CD14-positive monocyte (primary cell): ENCODE results near the gene ME3. TPM values are rescaled to one million over a fixed set of nuclear protein-coding genes. Genes with fewer than 3 reads are reported as not detected.
"Not testable (repeated sequence)": the region's sequence is repeated elsewhere in the genome, so short reads cannot be mapped to it uniquely, and the experiment has no call there.

Experiments used
- DNase-seq, 3 donors: peaks; one replicate each; pipeline ENCODE4 v3.0.0-alpha.2; 2011 to 2022
- H2AFZ ChIP-seq: 2 replicates; pipeline ENCODE4 v1.6.0; 2012; ENCODE audit warnings: mild to moderate bottlenecking, low read depth, low read length, inconsistent platforms; ENCODE audit not compliant: insufficient read depth, poor library complexity, severe bottlenecking
- H3K27ac ChIP-seq, 2 donors: 1 replicate in 1 of 2; 2 replicates in 1 of 2; pipeline ENCODE4 v1.5.1; 2012 to 2013; ENCODE audit warnings: low read length in 2 of 2, control low read depth in 1 of 2, inconsistent platforms in 1 of 2, low read depth in 1 of 2, mild to moderate bottlenecking in 1 of 2
- H3K27me3 ChIP-seq, 2 donors: one replicate each; pipeline versions ENCODE4 v1.6.0 to v1.6.1; 2011 to 2013; ENCODE audit warnings: low read length in 2 of 2; ENCODE audit not compliant: control insufficient read depth in 2 of 2, insufficient read depth in 2 of 2
- H3K36me3 ChIP-seq, 2 donors: replicated peaks in 1 of 2; 1 replicate in 1 of 2; 2 replicates in 1 of 2; pipeline versions ENCODE4 v1.5.1 to v1.6.1; 2012 to 2013; ENCODE audit warnings: low read length in 2 of 2, control low read depth in 1 of 2, inconsistent platforms in 1 of 2, mild to moderate bottlenecking in 1 of 2; ENCODE audit not compliant: insufficient read depth in 2 of 2, control insufficient read depth in 1 of 2
- H3K4me1 ChIP-seq, 2 donors: 1 replicate in 1 of 2; 2 replicates in 1 of 2; pipeline versions ENCODE4 v1.5.1 to v1.6.1; 2012 to 2013; ENCODE audit warnings: low read length in 2 of 2, control low read depth in 1 of 2, inconsistent platforms in 1 of 2, mild to moderate bottlenecking in 1 of 2, moderate library complexity in 1 of 2; ENCODE audit not compliant: insufficient read depth in 2 of 2, control insufficient read depth in 1 of 2
- H3K4me2 ChIP-seq: replicated peaks from 2 replicates; pipeline ENCODE3; 2012; ENCODE audit warnings: low read length, moderate library complexity, mild to moderate bottlenecking; ENCODE audit not compliant: poor library complexity, severe bottlenecking; ENCODE audit errors: extremely low read depth
- H3K4me3 ChIP-seq, 3 experiments: fragments of 200-600 bp in 1 of 3; sonication (generic) in 1 of 3; replicated peaks in 1 of 3; 1 replicate in 2 of 3; 2 replicates in 1 of 3; pipeline ENCODE4 v1.5.1; 2011 to 2013; ENCODE audit warnings: low read length in 3 of 3, mild to moderate bottlenecking in 3 of 3, control low read depth in 2 of 3, low read depth in 2 of 3, inconsistent platforms in 1 of 3, moderate library complexity in 1 of 3
- H3K79me2 ChIP-seq: 2 replicates; pipeline ENCODE4 v1.6.0; 2012; ENCODE audit warnings: mild to moderate bottlenecking, control low read depth, inconsistent platforms, low read length, moderate library complexity; ENCODE audit not compliant: insufficient read depth
- H3K9ac ChIP-seq: 2 replicates; pipeline ENCODE4 v1.6.0; 2017; ENCODE audit warnings: low read length, mild to moderate bottlenecking; ENCODE audit not compliant: insufficient read depth, poor library complexity, severe bottlenecking
- H3K9me3 ChIP-seq, 2 donors: replicated peaks in 1 of 2; 1 replicate in 1 of 2; 2 replicates in 1 of 2; pipeline versions ENCODE4 v1.5.1 to v1.6.1; 2012 to 2013; ENCODE audit warnings: low read length in 2 of 2, control low read depth in 1 of 2; ENCODE audit not compliant: control insufficient read depth in 1 of 2, insufficient read depth in 1 of 2
- H4K20me1 ChIP-seq: 2 replicates; pipeline ENCODE4 v1.6.0; 2012; ENCODE audit warnings: mild to moderate bottlenecking, low read length, control low read depth, moderate library complexity; ENCODE audit not compliant: insufficient read depth
- H3K27ac Mint-ChIP-seq, 7 donors: one replicate each; pipeline ENCODE4 v1.8.0; 2020; ENCODE audit warnings: mild to moderate bottlenecking in 7 of 7, mixed read lengths in 7 of 7, moderate library complexity in 6 of 7, inconsistent platforms in 2 of 7
- H3K27me3 Mint-ChIP-seq, 3 donors: one replicate each; pipeline ENCODE4 v1.8.0; 2021 to 2022; ENCODE audit warnings: low read depth in 3 of 3, mild to moderate bottlenecking in 3 of 3, mixed read lengths in 3 of 3, moderate library complexity in 3 of 3, inconsistent platforms in 1 of 3
- H3K36me3 Mint-ChIP-seq, 2 donors: one replicate each; pipeline ENCODE4 v1.8.0; 2020; ENCODE audit warnings: mixed read lengths in 2 of 2, inconsistent platforms in 1 of 2, mild to moderate bottlenecking in 1 of 2
- H3K4me1 Mint-ChIP-seq: one replicate; pipeline ENCODE4 v1.8.0; 2020; ENCODE audit warnings: mild to moderate bottlenecking, mixed read lengths
- H3K4me3 Mint-ChIP-seq, 2 donors: one replicate each; pipeline ENCODE4 v1.8.0; 2020; ENCODE audit warnings: mild to moderate bottlenecking in 2 of 2, mixed read lengths in 2 of 2, moderate library complexity in 1 of 2
- H3K9me3 Mint-ChIP-seq, 7 donors: one replicate each; pipeline ENCODE4 v1.8.0; 2020 to 2022; ENCODE audit warnings: mixed read lengths in 7 of 7, mild to moderate bottlenecking in 6 of 7, moderate library complexity in 6 of 7, inconsistent platforms in 2 of 7
- WGBS: methylation state at CpG from one replicate; pipeline ENCODE4 v1.1.5; 2013; ENCODE audit warnings: missing lambda C conversion rate; ENCODE audit not compliant: insufficient coverage; 5-methylcytosine and 5-hydroxymethylcytosine counted together
- intact Hi-C, 2 donors: fragments of 100-400 bp; cut with micrococcal nuclease; formaldehyde crosslinking; loops; one replicate each; pipeline versions ENCODE4 v1.15.0 to v1.15.1; 2023
- polyA plus RNA-seq, 3 donors: library from polyadenylated mRNA; depleted of rRNA in 1 of 3; unstranded in 2 of 3; stranded (reverse) in 1 of 3; fragments of 300-500 nt in 2 of 3; fragments of >200 nt in 1 of 3; fragmentation: Illumina TruSeq in 2 of 3; gene quantifications; 1 replicate in 2 of 3; 2 replicates in 1 of 3; pipeline ENCODE4 v1.2.3, GENCODE V29; 2012 to 2021
- TF ChIP-seq, protein P1 (sequence below): fragments of 200-600 bp; IDR thresholded peaks from one replicate; pipeline ENCODE4 v1.8.0; 2022; ENCODE audit warnings: antibody characterized with exemption, mild to moderate bottlenecking

ME3 gene
- polyA plus RNA-seq, 3 donors, result 0.31 to 3.0 (median 0.42) TPM

DNA sequence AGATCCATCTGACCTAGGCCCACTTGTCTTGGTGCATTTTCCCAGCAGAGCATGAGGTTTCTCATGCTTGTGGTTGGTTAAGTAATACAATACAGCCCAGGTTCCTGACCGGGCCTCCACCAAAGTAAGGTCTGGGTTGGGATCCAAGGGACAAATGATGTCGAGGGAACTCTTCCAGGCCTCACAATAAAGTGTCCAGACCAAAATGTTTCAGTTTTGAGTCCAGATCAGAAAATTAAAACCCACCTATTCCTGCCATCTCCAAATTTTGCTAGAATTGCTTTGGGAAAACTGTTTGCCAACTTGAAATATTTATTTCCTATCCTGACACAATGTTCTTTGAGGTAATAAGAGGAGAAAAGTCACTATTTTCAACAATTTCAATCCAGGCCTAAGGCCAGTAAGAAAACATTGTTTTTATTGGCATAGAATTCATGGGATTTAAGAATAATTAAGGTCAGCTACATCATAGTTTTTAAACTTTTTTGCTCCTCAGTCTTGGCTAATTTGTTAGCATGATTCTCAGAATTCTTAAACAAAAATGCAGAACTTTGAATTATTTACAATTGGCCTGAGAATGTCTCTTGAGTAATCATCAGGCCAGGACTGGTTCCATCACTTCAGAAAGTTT is 51.4 kb downstream of the ME3 start:
- H3K9ac ChIP-seq, result no peak overlapping the region
- intact Hi-C loops, result no loop called here
- H3K4me1 Mint-ChIP-seq, result peaks cover 10% of the 10 kb centered on the region
- no peaks in the 10 kb centered on the region for H3K27me3 ChIP-seq
- no peak overlapping the region for H3K27ac Mint-ChIP-seq
- no peaks in the 10 kb centered on the region for H3K36me3 ChIP-seq
- peaks cover 0 to 9% of the 10 kb centered on the region in 2 donors for H3K9me3 ChIP-seq
- DNase-seq, result no peak
- no peak overlapping the region for H3K4me2 ChIP-seq
- no peak overlapping the region for H3K4me3 Mint-ChIP-seq
- H3K4me3 ChIP-seq, result no peak overlapping the region
- TF ChIP-seq, protein P1, sequence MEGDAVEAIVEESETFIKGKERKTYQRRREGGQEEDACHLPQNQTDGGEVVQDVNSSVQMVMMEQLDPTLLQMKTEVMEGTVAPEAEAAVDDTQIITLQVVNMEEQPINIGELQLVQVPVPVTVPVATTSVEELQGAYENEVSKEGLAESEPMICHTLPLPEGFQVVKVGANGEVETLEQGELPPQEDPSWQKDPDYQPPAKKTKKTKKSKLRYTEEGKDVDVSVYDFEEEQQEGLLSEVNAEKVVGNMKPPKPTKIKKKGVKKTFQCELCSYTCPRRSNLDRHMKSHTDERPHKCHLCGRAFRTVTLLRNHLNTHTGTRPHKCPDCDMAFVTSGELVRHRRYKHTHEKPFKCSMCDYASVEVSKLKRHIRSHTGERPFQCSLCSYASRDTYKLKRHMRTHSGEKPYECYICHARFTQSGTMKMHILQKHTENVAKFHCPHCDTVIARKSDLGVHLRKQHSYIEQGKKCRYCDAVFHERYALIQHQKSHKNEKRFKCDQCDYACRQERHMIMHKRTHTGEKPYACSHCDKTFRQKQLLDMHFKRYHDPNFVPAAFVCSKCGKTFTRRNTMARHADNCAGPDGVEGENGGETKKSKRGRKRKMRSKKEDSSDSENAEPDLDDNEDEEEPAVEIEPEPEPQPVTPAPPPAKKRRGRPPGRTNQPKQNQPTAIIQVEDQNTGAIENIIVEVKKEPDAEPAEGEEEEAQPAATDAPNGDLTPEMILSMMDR, result no peak
- peaks cover 0 to 1% (median 0%) of the 10 kb centered on the region in 3 donors for H3K27me3 Mint-ChIP-seq
- peaks cover 0 to 11% (median 8%) of the 10 kb centered on the region in 7 donors for H3K9me3 Mint-ChIP-seq
- no peaks in the 10 kb centered on the region for H4K20me1 ChIP-seq
- no peaks in the 10 kb centered on the region for H3K79me2 ChIP-seq
- H3K4me1 ChIP-seq, result no peaks in the 10 kb centered on the region
- peaks cover 0 to 2% of the 10 kb centered on the region in 2 donors for H3K36me3 Mint-ChIP-seq
- WGBS, result no CpG with 5 or more reads among the region's 2 CpGs
- H2AFZ ChIP-seq, result no peak overlapping the region
- H3K27ac ChIP-seq, result no peak overlapping the region

DNA sequence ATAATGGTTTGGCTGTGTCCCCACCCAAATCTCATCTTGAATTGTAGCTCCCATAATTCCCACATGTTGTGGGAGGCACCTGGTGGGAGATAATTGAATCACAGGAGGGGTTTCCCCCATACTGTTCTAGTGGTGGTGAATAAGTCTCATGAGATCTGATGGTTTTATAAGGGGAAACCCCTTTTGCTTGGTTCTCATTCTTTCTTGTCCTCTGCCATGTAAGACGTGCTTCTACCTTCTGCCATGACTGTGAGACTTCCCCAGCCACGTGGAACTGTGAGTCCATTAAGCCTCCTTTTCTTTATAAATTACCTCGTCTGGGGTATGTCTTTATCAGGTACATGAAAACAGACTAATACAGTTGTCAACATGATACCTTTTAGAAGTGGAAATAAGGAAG is 53.0 kb downstream of the ME3 start:
- H4K20me1 ChIP-seq, H3K4me3 ChIP-seq, H3K9ac ChIP-seq, H3K27me3 ChIP-seq, DNase-seq, H3K4me1 Mint-ChIP-seq, intact Hi-C loops, H3K36me3 Mint-ChIP-seq, H3K9me3 ChIP-seq, H2AFZ ChIP-seq, H3K4me3 Mint-ChIP-seq, H3K79me2 ChIP-seq, H3K4me2 ChIP-seq, H3K27ac ChIP-seq, H3K27ac Mint-ChIP-seq, H3K4me1 ChIP-seq, H3K36me3 ChIP-seq, H3K27me3 Mint-ChIP-seq: not testable (repeated sequence)
- no CpG with 5 or more reads among the region's 3 CpGs for WGBS
- H3K9me3 Mint-ChIP-seq, result peaks cover 0 to 15% (median 10%) of the 10 kb centered on the region in 7 donors
